ENCODE measurements around the gene NIF3L1.

The NIF3L1 gene, protein sequence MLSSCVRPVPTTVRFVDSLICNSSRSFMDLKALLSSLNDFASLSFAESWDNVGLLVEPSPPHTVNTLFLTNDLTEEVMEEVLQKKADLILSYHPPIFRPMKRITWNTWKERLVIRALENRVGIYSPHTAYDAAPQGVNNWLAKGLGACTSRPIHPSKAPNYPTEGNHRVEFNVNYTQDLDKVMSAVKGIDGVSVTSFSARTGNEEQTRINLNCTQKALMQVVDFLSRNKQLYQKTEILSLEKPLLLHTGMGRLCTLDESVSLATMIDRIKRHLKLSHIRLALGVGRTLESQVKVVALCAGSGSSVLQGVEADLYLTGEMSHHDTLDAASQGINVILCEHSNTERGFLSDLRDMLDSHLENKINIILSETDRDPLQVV

GRCh38 chr2:200888704-200889625 lies at the start of gene NIF3L1, which contains the start of gene PPIL3:
NIF3L1 (plus strand) TSS chr2:200889371; CDS start chr2:200891944, 2,573 bp downstream.
PPIL3 (minus strand) TSS chr2:200889077; CDS start chr2:200887615, 1,462 bp downstream.
- DNase-seq (ENCODE audit: low read depth) = peak; percentile 96
- TF ChIP-seq CTCF (conservative IDR thresholded peaks at IDR 0.05; ENCODE audit: low read length) = no peak; the same call in 1 of the 2 replicates
- peak within 1 kb of the TSS; percentile 87 for H3K4me3 ChIP-seq (ENCODE audit: low read length)

DNA sequence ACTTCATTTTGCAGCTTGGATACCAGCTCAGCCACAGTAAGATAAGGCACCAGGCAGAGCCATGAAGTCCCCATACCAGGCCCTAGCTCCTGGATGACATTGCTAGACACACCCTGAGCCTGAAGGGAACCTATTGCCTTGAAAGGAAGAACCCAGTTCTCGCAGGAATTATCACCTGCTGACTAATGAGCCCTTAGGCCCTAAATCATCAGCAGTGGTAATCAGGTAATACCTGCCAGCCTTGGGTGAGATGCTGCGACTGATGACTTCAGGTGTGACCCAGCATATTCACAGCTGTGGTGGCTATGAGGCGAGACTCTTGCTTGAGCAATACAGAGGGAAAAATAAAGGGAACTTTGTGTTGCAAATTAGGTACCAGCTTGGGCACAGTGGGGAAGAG lies 49.7 kb upstream of the NIF3L1 start:
- no peak for DNase-seq (ENCODE audit: low read depth)
- TF ChIP-seq CTCF (conservative IDR thresholded peaks at IDR 0.05; ENCODE audit: low read length) = no peak
- H3K4me3 ChIP-seq (ENCODE audit: low read length) = no peak overlapping the region

DNA sequence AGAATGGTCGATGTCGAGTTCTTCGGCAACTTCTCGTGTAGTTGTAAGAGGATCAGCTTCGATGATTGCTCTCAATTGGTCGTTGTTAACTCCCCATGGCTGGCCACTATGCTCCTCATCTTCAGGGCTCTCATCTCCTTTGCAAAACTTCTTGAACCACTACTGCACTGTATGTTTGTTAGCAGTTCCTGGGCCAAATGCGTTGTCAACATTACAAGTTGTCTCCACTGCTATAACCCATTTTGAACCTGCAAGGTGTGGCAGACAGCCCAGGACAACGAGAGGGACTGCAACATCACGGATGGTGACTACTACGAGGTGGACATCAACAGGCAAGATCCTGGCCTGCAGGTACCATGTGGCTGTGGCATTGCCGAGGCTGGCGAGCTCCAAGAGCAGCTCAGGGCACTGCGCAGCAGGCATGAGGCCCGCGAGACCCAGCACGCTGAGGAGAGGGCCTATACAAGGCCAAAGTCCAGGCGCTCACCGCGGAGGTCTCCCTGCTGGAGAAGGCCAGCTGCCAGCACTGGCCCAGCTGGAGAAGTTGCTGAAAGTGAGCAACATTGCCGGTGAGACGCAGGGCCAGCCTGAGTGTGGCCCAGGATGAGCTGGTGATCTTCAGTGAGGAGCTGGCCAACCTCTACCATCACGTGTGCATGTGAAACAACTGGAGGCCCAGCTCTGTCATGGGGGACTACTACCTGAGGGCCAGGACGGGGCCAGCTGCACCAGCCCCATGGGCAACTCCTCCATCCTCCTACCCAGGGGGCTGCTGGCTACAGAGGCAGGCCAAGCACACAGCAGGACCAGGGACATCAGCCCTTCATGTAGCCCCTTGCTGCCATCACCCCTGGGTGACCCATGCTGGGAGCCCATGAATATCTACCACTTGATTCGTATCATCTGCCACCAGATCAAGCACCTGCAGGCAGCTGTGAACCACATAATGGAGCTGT lies 44.9 kb upstream of the NIF3L1 start:
- no peak for TF ChIP-seq CTCF (conservative IDR thresholded peaks at IDR 0.05; ENCODE audit: low read length)

GRCh38 chr2:200845194-200845593 lies 44.0 kb upstream of the NIF3L1 start:
- DNase-seq (ENCODE audit: low read depth) = no peak
- TF ChIP-seq CTCF (conservative IDR thresholded peaks at IDR 0.05; ENCODE audit: low read length) = no peak

More for the DNA sequence above, 44.9 kb upstream of the NIF3L1 start:
- no peak for DNase-seq (ENCODE audit: low read depth)
- H3K4me3 ChIP-seq (ENCODE audit: low read length) = no peak overlapping the region

GRCh38 chr2:200845669-200846325 lies 43.4 kb upstream of the NIF3L1 start:
- H3K4me3 ChIP-seq (ENCODE audit: low read length) = no peak overlapping the region
- DNase-seq (ENCODE audit: low read depth) = no peak
- no peak for TF ChIP-seq CTCF (conservative IDR thresholded peaks at IDR 0.05; ENCODE audit: low read length)

More at GRCh38 chr2:200845194-200845593, 44.0 kb upstream of the NIF3L1 start:
- H3K4me3 ChIP-seq (ENCODE audit: low read length) = no peak overlapping the region

DNA sequence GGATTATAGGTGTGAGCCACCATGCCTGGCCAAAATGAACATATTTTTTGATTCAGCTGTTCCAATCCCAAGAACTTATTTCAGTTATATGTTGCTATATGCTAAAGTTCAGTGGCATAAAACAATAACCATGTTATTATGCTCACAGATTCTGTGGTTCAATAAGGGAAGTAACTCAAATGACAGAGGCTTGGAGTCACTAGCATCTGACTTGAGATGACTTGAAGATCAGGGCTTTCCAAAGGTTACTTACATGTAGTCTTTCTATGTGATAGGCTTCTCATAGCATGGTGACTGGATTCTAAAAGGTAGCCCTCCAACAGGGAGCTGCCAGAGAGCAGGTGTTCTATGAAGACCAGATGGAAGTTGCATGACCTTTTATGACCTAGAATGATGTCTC lies 41.9 kb upstream of the NIF3L1 start:
- DNase-seq (ENCODE audit: low read depth) = no peak
- H3K4me3 ChIP-seq (ENCODE audit: low read length) = no peak overlapping the region
- TF ChIP-seq CTCF (conservative IDR thresholded peaks at IDR 0.05; ENCODE audit: low read length) = no peak
